BJ (cell line): ENCODE results near the gene SYK. TPM values are rescaled to one million over a fixed set of nuclear protein-coding genes. Genes with fewer than 3 reads are reported as not detected.

Experiments
- CTCF ChIA-PET: fragments of 350-600 bp; formaldehyde crosslinking; extraction: SDS; loops from one replicate; lab custom pipeline; 2021; ENCODE audit warnings: antibody characterized with exemption, inconsistent platforms; lab: Yijun Ruan, JAX
- POLR2A ChIA-PET: fragments of 300-600 bp; sonication (Branson Sonifier 250); formaldehyde crosslinking; extraction: SDS; loops from one replicate; lab custom pipeline; 2021; ENCODE audit warnings: antibody characterized with exemption; lab: Charles Lee
- DNase-seq: peaks from one replicate; pipeline ENCODE4 v3.0.0-alpha.2; 2011; ENCODE audit warnings: low read depth
- H3K27me3 ChIP-seq: 2 replicates; pipeline ENCODE4 v1.6.0; 2011; ENCODE audit warnings: low read length; ENCODE audit not compliant: control insufficient read depth, insufficient read depth
- H3K36me3 ChIP-seq: 2 replicates; pipeline ENCODE4 v1.5.1; 2011; ENCODE audit warnings: low read length; ENCODE audit not compliant: control insufficient read depth, insufficient read depth
- H3K4me3 ChIP-seq: 2 replicates; pipeline ENCODE4 v1.5.1; 2011; ENCODE audit warnings: low read depth, mild to moderate bottlenecking, control low read depth, low read length
- CTCF ChIP-seq: IDR thresholded peaks from 2 replicates; pipeline ENCODE4 v1.5.1; 2011; ENCODE audit warnings: low read depth, mild to moderate bottlenecking, control low read depth, inconsistent platforms, low read length, moderate library complexity; ENCODE audit not compliant: insufficient read depth
- polyA plus RNA-seq: library from polyadenylated mRNA; depleted of rRNA; stranded (reverse); fragments of >200 nt; gene quantifications from 2 replicates; pipeline ENCODE4 v1.2.3, GENCODE V29; 2011

Gene SYK
- polyA plus RNA-seq, 1 experiment, result not detected

GRCh38 chr9:90838098-90838497, 36.5 kb downstream of the SYK start:
- CTCF ChIA-PET, result no interaction called here
- POLR2A ChIA-PET, result no interaction called here
- H3K4me3 ChIP-seq, result no peak overlapping the region
- DNase-seq, result no peak
- H3K27me3 ChIP-seq, result no peaks in the 10 kb centered on the region
- H3K36me3 ChIP-seq, result no peaks in the 10 kb centered on the region
- no peak for TF ChIP-seq CTCF

- POLR2A ChIA-PET, result no interaction called here
- no peak for DNase-seq
- TF ChIP-seq CTCF, result no peak
- CTCF ChIA-PET, result no interaction called here
- Histone ChIP-seq H3K4me3 (no peak overlapping the region), H3K36me3 (no peaks in the 10 kb centered on the region), H3K27me3 (no peaks in the 10 kb centered on the region)
These were observed 37.0 kb downstream of the SYK start for GRCh38 chr9:90838581-90839154.

- ChIA-PET CTCF (interaction anchor here (0.6 kb wide), 1 partner anchor 718 kb away, joined by 3 read pairs; no protein-coding TSS in a partner anchor), POLR2A (no interaction called here)
- DNase-seq, result no peak
- Histone ChIP-seq H3K4me3 (no peak overlapping the region), H3K36me3 (no peaks in the 10 kb centered on the region), H3K27me3 (no peaks in the 10 kb centered on the region)
- no peak for TF ChIP-seq CTCF
These were observed 37.6 kb downstream of the SYK start for GRCh38 chr9:90839183-90839728.

GRCh38 chr9:90840696-90841095, 39.1 kb downstream of the SYK start:
- no peak for TF ChIP-seq CTCF
- no peaks in the 10 kb centered on the region for H3K27me3 ChIP-seq
- no peaks in the 10 kb centered on the region for H3K36me3 ChIP-seq
- H3K4me3 ChIP-seq, result no peak overlapping the region
- ChIA-PET POLR2A (no interaction called here), CTCF (no interaction called here)
- no peak for DNase-seq

- TF ChIP-seq CTCF, result no peak
These were observed 39.6 kb downstream of the SYK start for GRCh38 chr9:90841213-90841612.

More at GRCh38 chr9:90841213-90841612, 39.6 kb downstream of the SYK start:
- no peak overlapping the region for H3K4me3 ChIP-seq
- POLR2A ChIA-PET, result no interaction called here
- no peaks in the 10 kb centered on the region for H3K36me3 ChIP-seq
- no peak for DNase-seq
- H3K27me3 ChIP-seq, result no peaks in the 10 kb centered on the region
- CTCF ChIA-PET, result no interaction called here
